Islet precursor cell (in vitro differentiated cells): ENCODE results near the gene SPTSSA.
"Not testable (repeated sequence)": the region's sequence is repeated elsewhere in the genome, so short reads cannot be mapped to it uniquely, and the experiment has no call there.

Source experiments
- DNase-seq: peaks from one replicate; pipeline ENCODE4 v3.0.0-alpha.2; 2018

The SPTSSA gene

GRCh38 chr14:34426313-34427295 lies 35.4 kb downstream of the SPTSSA start:
- DNase-seq = no peak

GRCh38 chr14:34425095-34425851 lies 36.8 kb downstream of the SPTSSA start:
- peak; percentile 79 for DNase-seq

DNA sequence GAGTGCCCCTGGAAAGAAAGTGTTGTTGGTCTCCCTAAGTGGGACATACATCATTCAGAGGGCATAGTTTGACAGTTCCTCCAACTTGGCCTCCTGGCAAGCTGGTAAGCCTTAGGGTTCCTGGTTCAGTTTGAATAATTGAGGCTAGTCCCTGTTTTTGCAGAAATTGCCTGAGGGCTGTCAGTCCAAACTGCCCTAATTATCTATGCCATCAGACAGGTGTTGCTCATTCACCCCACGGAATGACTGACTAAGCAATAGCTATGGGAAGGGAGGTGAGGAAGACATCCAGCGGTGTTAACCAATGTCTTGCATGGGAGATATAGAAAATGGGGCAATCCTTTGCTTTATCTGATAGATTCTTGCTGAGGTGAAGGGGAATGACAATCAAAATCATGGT lies 37.6 kb downstream of the SPTSSA start:
- DNase-seq = peak; percentile 69

DNA sequence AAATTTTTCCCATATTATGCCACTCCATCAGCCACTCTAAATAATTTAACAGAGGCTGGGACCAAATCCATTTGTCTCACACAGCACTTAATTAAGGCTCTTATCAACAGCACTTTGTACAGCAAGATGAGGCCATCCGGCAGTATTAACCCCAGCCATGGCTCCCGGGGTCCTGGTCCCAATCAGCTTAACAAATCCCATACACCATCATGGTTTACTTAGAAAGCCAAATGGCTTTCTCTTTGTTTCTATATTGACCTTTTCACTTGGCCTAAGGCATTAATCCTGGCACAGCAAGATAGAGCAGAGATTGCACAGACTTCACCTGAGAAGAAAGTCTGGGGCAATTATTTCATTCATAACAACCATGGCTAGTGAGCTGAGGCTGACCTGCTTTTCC lies 38.6 kb downstream of the SPTSSA start:
- no peak for DNase-seq

- DNase-seq = peak; percentile 59
Measured at GRCh38 chr14:34420547-34421150, 41.4 kb downstream of the SPTSSA start.

DNA sequence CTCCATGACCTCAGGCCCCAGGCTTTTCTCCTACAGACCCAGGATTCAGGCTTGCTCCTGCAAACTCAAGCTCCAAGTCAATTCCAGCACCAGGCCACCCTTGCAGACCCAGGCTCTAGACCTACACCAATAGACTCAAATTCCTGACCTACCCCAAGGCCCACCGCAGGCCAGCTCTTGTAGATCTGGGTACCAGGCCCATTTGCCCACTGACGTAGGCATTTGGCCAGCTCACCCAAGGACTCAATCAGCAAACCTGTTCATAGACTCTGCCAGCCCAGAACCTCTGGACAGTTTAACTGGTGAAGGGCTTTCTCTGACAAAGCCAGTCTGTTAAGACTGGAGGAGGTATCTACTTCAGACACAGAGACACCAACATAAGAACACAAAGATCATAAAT lies 52.3 kb downstream of the SPTSSA start:
- DNase-seq = no peak

GRCh38 chr14:34407951-34408350 lies 54.1 kb downstream of the SPTSSA start:
- no peak for DNase-seq

DNA sequence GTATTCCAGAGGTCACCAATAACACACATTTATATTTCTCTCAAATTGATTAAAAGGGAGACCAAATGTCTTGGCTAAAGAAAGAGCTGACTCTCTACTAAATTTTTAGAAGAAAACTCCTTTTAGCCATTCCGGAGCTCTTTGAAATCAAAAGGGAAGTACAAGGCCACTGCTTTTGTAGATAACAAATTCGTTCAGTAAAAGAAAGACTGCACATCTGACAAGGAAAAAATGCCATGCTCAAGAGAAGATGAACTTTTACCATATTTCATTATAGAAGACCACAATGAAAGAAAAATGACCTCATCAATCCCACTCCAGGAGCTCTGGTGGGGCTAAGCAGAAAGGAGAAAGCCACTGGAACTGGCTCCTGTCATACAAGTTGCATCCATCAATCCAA lies 57.6 kb downstream of the SPTSSA start:
- no peak for DNase-seq

- DNase-seq = no peak
Measured at GRCh38 chr14:34403646-34404045, 58.4 kb downstream of the SPTSSA start.

- DNase-seq = no peak
Measured at GRCh38 chr14:34398024-34398423, 64.0 kb downstream of the SPTSSA start.

DNA sequence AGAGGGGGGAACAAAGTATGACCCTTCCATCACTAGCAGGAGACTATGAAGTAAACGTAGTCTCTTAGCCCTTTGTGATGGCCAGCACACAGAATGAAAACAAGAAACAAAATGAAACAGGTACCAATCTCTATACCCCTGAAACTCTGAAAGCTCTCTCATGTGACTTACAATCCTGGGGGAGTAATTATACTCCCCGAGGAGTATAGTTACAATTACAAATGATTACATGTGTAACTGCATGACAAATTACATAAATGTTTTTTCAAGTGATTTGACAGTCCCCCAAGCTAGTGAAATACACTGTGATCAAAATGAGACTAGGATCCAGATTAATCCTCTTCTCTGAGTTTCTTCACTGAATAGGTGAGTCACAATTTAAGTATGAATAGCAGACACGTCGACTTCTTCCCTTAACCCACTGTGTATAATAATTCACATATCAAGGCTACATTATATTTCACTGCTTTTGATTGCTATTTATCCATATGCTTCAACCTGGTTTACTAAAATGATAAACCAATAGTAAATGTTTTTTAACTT lies 74.0 kb downstream of the SPTSSA start:
- no peak for DNase-seq

- no peak for DNase-seq
Measured at GRCh38 chr14:34386865-34387485, 75.1 kb downstream of the SPTSSA start.

GRCh38 chr14:34385881-34386280 lies 76.2 kb downstream of the SPTSSA start:
- not testable (repeated sequence) for DNase-seq

- no peak for DNase-seq
Measured at GRCh38 chr14:34383839-34384238, 78.2 kb downstream of the SPTSSA start.
